ENCODE results near the gene CELSR3.

Gene CELSR3

DNA sequence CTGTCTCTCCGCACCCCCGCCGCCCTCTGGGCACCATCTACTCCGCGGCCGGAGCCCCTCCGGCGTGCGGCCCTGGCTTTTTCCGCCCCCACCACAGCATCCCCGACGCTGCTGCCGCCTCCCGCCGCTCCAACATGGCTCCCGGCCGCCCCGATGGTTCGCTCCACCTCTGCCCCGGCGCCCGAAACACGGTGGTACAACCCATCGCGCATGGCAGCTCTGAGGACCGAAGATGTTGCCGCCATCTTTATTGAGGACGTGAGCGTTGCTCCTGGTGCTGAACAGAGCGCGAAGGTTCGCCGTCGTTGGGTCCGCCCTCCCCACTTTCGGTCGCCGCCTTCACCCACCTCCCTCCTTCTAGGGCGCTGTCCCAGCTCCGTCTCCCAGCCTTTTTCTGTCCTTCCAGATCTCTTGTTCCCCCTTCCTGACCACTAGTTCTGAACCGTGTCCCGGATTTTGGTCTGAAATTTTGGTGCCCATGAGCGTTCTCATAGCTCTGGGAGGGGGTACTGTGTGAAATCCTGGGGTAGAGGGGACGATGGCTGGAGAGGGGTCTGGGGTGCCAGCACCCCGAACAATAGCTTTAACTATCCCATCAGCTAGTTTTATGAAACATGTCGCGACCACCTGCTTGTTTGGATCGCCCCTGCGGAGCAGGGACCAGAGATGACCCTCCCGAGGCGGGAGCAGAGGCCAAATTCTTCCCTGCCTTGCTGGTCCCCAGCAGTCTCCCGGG is at the start of gene CELSR3:
Gene CELSR3, minus strand, starts transcription at position 134 of the 736 bp plus-strand sequence. CDS start 252 bp downstream, outside the sequence.
- peak; percentile 44 for DNase-seq (ENCODE audit: low read depth)

DNA sequence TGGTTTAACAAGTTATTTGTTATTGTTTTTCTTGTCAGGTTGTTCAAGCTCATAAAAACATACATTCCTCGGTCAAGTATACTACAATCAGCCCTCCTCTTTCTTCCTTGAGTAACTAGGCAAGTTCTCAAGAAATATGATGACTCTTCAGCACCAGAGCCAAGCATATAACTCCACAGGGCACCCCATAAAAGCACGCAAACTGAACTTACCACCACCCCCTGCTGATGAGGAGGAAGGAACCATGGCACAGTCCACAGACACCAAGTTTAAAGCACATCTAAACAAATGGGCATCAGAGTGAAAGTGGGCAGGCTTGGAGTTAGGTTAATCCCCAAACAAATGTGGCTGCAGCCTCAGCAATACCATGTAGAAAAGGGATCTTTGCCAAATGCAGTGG is 49.0 kb upstream of the CELSR3 start:
- DNase-seq (ENCODE audit: low read depth): no peak

- no peak for DNase-seq (ENCODE audit: low read depth)
Observed at GRCh38 chr3:48709051-48709461, 46.4 kb upstream of the CELSR3 start.

DNA sequence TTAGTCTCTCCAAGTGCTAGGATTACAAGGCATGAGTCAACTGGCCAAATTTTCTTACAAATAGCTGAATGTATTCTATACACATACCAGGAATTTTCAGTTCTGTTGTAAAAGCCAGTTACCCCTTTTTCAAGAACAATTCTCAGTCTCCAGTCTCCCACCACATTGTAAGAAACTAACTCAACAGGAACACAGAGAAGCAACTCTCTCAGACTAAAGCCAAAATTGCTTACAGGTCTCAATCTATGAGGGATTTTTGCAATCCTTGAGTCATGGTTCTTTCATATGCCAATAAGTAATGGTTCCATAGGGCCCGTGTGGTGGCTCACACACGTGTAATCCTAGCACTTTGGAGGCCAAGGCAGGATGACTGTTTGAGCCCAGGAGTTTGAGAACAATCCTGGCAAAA is 45.8 kb upstream of the CELSR3 start:
- no peak for DNase-seq (ENCODE audit: low read depth)

DNA sequence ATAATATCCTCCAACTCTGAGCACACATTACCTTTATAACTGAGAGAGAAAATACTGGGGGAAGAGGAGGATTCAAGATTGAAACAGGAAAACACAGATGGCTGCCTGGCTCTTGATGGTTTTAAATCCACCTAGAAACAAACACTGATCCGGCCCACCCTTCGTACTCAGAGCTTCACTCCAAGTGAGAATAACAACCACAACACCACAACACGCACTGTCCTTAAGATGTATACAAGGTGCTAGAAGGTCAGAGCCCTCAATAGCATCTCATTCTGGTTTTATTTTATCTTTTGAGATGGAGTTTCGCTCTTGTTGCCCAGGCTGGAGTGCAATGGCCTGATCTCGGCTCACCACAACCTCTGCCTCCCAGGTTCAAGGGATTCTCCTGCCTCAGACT is 44.5 kb upstream of the CELSR3 start:
- DNase-seq (ENCODE audit: low read depth): no peak

GRCh38 chr3:48702320-48702920 is 39.7 kb upstream of the CELSR3 start:
- no peak for DNase-seq (ENCODE audit: low read depth)

GRCh38 chr3:48700731-48701405 is 38.2 kb upstream of the CELSR3 start:
- DNase-seq (ENCODE audit: low read depth): no peak

GRCh38 chr3:48698891-48699290 is 36.2 kb upstream of the CELSR3 start:
- no peak for DNase-seq (ENCODE audit: low read depth)

DNA sequence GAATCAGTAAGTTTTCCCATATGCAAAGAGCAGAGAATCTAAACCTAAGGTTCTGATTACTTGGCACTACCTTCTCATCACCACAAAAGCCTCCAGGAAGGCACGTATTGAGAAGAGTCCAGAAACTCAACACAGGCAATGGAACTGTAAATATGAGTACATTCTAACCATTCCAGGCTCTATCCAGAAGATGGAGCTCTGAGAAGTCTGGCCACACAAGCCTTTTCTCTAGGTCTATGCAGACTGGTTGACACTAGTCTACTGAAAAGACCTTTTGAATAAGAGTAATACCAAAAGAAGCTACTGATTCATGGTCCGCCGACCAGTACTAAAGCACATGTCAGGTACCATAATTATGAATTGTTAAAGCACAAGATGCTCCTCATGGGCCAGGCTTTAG is 35.3 kb upstream of the CELSR3 start:
- no peak for DNase-seq (ENCODE audit: low read depth)

DNA sequence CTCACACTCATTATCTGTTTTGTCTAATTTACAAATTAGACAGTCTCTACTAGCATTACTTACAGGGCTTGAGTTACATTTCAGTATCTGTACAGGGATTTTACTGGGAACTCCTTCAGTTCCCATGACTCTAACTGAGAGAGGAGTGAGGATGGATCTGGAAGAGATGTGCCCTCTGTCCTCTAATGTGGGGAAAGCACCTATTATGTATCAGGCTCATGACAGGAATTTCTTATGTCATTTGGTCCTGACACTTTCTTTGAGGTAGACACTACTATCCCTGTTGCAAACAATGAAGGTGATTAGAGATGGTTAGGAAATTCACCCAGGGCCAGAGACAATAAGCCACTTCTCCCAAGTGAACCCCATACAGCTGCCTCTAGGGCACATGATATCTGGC is 33.9 kb upstream of the CELSR3 start:
- DNase-seq (ENCODE audit: low read depth): no peak

DNA sequence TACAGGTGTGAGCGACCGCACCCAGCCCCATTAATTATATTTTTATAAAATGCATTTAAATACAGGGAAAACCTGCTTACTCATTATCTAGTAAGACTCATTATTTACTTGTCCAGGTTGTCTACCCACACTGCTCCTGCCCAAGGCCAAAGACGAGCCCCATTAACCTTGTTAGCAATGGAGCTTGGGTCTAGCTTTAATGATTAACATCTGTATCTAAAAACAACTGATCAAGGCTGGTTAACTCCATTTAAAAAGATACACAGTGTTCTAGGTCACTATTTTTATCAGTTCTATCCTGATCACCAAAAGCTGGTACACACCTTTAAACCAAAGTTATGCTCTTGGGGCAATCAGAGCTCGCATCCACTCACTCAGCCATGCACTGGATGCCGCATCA is 33.5 kb upstream of the CELSR3 start:
- no peak for DNase-seq (ENCODE audit: low read depth)

DNA sequence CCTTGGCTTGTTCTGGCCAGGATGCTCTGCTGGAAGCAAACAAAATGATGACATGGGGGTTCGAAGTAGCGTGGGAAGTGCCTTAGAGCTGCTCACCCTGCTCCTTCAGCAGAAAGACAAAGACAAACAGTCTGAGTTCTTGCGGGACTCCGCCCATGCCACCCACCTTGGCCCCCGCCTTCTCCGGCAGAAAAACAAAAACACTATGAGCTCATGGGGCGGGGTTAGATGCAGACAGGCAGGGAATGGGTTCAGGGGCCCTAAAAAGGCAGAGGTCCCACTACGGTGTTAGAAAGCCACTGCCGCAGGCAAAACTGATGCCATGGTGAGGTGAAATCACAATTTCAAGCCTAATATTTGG is 32.7 kb upstream of the CELSR3 start:
- DNase-seq (ENCODE audit: low read depth): no peak

DNA sequence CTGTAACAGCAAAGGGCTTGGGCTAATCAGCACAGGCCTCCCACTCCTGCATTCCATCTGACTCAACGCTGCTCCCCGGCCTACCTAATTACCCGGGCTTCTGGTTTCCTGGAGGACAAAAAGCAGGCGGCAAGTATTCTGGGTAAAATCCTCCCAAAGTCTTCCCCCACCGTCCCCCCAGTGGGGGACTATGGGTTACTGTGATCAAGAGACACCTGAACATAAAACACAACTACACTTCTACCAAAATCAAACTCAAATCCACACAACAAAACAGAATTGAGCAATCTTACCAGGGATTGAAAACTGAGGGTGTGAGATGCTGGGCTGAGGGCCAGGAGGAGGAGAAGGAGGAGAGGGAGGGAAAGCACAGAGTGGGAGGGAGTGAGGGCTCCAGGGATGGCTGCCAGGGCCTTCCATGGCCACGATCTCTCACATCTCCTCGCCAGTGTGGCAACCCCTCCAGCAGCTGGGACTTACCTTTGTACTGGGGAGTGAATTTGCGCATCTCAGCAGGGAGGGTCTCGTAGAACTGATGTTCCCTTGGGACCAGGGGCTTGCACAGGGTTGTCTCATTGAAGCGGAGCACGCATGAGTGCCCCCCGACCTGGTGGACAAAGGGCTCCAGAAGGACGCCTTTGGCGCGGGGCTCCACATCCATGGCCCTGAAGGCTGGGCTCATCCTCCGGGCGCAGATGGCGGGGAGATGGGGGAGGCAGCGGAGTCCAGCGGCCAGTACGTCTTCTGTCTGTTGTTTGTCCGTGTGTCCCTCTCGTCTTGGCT is 32.1 kb upstream of the CELSR3 start:
- no peak for DNase-seq (ENCODE audit: low read depth)

GRCh38 chr3:48693826-48694225 is 31.1 kb upstream of the CELSR3 start:
- no peak for DNase-seq (ENCODE audit: low read depth)

- no peak for DNase-seq (ENCODE audit: low read depth)
Observed at GRCh38 chr3:48692551-48692950, 29.9 kb upstream of the CELSR3 start.

GRCh38 chr3:48690846-48691458 is 28.3 kb upstream of the CELSR3 start:
- no peak for DNase-seq (ENCODE audit: low read depth)

GRCh38 chr3:48689384-48689783 is 26.7 kb upstream of the CELSR3 start:
- DNase-seq (ENCODE audit: low read depth): no peak

- no peak for DNase-seq (ENCODE audit: low read depth)
Observed at GRCh38 chr3:48688737-48689075, 26.0 kb upstream of the CELSR3 start.

DNA sequence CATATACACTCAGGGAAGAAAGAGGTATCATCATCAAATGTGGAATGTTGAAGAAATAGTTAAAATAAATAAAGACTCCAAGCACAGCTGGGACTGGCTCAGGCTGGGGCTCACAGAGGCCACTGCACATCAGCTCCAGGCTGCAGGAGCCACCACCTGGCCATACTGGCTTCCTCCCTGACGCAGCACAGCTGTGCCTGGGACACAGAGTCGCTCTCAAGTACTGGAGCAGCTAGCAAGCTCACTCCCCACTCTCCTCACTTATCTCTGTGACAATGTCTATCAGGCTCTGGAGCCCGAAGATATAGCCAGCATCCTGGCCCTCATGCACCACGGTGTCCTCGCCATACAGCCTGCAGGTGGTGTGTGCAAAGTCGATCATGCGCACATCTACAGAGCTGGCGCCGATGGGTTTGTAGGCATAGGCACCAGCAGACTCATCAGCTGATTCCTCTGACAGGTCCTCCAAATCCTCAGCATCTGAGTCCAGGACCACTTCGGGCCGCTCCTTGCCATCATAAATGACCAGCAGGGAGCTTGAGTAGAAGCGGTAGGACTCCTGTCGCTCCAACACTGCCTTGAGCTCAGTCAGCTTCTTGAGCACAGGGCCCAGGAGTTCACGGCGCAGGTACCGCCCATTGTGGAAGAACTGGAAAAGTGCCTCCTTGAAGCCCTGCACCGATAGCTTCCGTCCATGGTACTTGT is 25.5 kb upstream of the CELSR3 start:
- DNase-seq (ENCODE audit: low read depth): no peak

DNA sequence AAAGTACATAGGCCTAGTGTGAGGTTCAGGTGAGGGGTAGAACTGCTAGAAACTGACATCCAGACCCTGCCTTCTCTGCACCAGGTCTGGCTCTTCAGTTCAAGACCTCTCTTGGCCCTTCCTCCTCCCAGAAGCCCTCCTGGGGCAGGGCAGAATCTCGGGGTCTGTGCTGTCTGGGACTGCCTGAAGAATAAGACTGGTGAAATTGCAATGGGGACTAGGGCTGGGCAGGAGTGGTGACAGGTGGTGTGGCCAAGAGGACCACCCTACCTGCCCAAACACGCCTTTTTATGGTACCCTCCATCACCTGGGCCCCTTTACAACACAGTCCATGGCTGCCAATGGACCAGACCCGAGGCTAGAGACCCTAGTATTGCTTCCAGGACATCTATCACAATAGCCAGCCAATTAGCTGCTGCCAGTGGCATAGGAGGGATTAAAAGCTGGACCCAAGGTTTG is 24.6 kb upstream of the CELSR3 start:
- DNase-seq (ENCODE audit: low read depth): no peak

DNA sequence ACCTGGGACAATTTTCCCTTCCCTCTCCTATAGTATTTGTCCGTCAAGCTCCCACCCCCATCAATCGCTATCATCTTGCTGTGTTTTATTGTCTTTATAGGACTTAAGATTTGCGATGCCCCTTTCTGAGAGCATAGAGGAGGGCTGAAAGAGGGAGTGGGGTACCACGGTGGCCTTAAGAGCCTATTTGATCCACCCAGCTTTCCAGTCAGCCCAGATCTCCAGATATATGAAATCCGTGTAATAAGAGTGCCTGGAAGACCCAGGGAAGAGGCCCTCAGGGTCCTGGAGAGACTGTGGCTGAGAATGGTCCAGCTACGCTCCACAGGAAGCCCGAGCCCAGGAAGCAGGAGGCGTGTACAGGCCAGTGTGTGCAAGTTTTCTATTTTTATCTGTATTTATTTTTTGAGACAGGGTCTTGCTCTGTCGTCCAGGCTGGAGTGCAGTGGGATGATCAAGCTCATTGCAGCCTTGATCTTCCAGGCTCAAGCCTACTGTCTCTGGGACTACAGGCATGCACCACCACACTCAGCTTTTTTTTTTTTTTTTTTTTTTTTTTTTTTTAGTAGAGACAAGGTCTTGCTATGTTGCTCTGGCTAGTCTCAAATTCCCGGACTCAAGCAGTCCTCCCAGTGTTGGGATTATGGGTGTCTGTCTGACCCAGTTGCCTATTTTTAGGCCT is 24.0 kb upstream of the CELSR3 start:
- no peak for DNase-seq (ENCODE audit: low read depth)
